NCI-H187 (cell line): ENCODE data around the gene ARVCF.

Experiments
- DNase-seq, 2 experiments: peaks; one replicate each; lab custom pipeline; 2025; lab: John Stamatoyannopoulos, UW

ARVCF gene

GRCh38 chr22:19986410-19987341 lies 29.9 kb downstream of the ARVCF start:
- DNase-seq, result peak in 1 of 2 experiments; percentile 21

GRCh38 chr22:19986011-19986409 lies 30.6 kb downstream of the ARVCF start:
- DNase-seq, result no peak

DNA sequence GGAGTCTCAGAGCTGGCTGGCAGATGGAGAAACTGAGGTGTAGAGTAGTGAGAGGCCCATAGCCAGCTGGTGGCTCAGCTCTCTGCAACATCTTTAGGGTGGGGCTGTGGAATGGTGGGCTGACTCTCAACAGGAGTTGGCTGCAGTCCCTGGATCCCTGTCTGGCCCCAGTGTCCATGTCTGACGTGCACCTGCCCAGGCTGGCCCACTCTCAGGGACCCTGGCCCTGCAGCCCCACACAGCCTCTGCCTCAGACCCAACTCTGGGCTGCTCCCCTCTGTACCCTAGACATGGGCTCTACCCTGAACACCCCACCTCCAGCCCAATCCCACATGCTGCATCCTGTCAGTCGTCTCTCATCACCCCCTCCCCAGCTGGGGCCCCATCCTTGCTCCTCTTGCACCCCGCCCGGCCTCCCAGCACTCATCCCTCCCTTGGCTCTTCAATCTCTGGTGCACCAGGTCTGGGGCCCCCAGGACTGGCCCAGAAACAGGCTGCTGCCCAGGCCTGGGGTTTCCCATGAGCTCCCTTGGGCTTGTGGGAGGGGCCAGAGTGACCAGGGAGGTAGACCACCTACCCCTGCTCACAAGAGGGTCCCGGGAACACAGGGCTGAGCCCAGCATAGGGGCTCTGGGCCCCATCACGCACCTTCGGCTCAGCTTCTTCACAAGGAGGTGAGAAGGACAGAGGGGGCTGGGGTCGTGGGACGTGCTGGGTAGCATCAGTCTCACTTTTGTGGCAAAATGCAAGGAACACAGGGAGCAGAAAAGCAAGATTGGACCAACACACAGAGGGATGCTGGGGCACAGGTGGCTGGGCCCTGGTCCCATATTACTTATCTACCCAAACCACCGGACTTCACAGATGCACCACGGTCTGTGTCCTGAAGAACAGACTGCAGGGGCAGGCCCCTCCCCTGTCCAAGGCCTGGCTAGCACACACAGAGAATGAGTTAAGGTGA lies 31.5 kb downstream of the ARVCF start:
- DNase-seq, result no peak

DNA sequence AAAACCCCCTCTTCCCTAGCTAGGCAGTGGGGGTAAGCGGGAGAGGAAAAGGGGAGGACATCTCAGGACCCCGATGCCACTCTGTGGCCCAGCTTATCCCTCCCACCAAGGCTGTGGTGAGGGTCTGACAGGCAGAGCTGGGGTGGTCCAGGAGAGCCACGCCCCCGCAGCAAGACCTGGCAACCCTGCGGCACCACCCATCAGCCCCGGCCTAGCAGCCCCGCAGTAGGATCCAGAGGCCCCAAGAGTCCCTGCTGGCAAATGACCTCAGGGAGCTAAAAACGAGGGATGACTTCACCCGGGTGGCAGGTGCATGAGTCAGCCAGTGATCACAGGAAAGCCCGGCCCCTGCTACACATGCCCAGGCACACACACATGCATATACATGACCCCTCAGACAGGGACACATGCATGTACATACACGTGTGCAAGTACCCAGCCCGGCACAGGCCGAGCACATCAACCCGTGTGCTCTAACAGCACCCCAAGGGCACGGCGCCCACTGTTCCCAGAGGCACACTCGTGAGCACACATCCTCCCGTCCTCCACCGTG lies 32.3 kb downstream of the ARVCF start:
- DNase-seq, result no peak

DNA sequence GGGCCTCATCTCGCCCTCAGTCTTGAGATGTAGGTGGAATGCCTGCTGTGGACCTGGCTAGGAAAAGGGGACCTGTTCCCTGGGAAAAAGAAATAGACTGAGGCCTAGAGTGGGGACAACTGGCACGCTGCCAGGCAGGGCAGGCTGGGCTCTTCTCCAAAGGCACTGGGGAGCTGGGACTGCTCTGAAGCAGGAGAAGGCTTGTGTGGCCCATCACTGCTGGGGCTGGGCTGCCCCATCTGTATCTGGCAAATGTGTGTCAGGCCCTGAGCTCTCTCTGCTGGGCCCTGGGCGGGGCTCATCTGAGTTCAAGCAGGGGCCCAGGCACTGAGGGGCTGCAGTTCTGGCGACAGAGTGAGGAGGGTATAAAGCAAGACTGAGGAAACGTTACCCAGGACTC lies 32.9 kb downstream of the ARVCF start:
- DNase-seq, result no peak

- DNase-seq, result no peak
Observed at GRCh38 chr22:19982991-19983578, 33.5 kb downstream of the ARVCF start.

DNA sequence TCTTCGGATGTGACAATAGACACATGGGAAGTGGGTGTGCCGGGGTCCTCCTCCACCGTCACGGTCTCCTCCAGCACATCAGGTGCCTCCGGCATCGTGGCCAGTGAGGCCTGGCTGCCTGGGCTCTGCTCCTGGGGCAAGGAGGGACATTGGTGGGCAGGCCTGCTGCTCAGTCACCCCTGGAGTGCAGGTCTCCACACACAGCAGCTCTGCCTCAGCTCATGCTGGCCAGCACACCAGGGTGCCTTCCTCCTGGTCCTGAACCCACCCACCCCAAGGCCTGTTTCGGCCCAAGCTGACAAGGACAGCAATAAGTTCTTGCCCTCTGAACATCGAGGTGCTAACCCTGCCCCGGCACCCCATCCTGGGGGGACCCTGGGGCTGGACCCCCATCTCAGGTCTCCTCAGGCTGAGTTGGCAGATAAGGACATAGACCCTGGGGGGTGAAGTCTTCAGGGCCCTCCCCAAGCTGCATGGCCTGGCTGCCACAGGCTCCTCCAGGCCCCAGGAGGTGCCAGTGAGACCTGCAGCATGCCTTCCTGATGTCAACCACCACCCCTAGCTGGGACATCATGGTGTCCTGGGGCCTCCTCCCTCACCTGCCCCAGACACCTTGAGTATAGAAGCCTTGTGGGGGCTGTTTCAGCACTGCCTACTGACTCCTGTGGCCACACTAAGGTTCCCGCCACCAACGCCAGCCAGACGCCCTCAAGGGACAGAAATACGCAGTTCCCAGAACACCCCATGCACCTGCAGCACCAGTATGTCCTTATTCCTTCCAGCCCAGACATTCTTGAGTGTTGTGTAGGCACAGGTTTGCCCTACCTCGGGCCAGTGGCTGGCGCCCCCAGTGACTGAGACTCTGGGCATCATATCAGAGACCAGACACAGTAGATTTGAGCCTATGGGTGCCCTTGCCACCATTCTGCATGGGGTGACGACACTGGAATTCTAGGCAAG lies 34.4 kb downstream of the ARVCF start:
- no peak for DNase-seq

- no peak for DNase-seq
Observed at GRCh38 chr22:19981171-19981960, 35.3 kb downstream of the ARVCF start.

- DNase-seq, result no peak
Observed at GRCh38 chr22:19980766-19981165, 35.9 kb downstream of the ARVCF start.

DNA sequence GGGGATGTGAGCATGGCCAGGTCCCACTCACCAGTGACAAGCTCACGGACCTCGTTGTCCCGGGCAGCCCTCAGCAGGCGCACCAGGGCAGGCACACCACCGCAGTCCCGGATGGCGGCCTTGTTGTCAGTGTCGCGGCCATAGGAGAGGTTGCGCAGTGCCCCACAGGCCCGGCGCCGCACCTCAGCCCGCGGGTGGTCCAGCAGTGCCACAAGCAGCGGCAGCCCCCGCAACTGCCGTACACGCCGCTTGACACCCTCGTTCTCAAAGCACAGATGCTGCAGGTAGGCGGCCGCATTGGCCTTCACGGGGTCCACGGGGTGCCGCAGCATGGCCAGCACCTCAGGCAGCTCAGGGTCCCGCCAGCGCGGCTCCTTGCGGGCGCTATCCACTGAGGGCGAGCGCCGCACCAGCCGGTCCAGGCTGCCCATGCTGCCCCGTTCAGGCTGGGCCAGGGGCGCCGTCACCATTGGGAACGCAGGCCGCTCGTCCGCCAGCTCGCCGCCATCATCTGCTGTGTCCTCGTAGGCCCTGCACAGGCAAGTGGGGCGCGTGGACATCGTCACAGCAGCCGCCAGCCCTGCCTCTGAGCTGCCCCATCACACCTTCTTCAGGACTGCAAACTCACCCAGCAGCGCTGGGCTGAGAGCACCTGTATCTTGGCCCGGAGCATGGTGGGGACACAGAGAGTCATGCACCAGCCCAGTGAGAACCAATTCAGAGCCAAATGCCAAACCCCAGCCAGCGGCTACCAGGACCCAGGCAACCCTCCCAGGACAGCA lies 36.7 kb downstream of the ARVCF start:
- DNase-seq, result no peak

GRCh38 chr22:19978748-19979147 lies 37.9 kb downstream of the ARVCF start:
- no peak for DNase-seq

- no peak for DNase-seq
Observed at GRCh38 chr22:19977296-19978243, 39.1 kb downstream of the ARVCF start.

- DNase-seq, result no peak
Observed at GRCh38 chr22:19976671-19977070, 40.0 kb downstream of the ARVCF start.

GRCh38 chr22:19975707-19976035 lies 41.0 kb downstream of the ARVCF start:
- DNase-seq, result no peak

DNA sequence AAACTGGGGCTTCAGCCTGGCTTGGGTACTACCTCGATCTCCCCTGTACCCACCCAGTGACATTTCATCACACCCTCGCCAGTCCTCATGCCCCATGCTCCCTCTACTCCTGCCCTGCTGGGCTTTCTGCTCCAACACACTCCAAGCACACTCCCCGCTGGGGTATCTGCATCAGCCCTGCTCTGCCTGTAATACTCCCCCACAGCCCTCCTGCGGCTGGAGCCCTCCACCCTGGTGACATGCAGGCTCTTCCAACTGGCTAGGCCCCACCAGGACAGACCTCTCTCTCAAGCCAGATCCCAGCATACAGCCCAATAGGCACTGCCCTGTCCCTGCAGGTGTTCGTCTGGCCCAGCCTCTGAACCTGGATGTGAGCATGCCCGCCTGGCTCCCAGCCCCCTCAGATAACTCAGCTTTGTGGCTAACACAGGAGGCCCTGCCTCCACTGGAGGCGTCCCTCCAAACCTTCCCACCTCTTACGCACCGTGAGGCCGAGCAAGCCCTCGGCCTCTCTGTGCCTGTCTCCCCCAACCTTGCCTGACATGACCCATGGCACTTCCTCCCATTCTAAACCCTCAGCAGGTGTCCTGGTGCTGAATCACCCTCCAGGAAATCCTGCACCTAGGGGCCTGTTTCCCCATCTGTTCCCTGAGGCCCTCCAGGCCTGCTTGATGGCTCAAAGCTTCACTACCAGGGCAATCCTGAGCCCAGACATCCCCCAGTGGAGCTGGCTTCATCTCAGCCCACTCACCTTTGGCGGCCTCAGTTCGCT lies 41.5 kb downstream of the ARVCF start:
- DNase-seq, result peak in 1 of 2 experiments; percentile 66

DNA sequence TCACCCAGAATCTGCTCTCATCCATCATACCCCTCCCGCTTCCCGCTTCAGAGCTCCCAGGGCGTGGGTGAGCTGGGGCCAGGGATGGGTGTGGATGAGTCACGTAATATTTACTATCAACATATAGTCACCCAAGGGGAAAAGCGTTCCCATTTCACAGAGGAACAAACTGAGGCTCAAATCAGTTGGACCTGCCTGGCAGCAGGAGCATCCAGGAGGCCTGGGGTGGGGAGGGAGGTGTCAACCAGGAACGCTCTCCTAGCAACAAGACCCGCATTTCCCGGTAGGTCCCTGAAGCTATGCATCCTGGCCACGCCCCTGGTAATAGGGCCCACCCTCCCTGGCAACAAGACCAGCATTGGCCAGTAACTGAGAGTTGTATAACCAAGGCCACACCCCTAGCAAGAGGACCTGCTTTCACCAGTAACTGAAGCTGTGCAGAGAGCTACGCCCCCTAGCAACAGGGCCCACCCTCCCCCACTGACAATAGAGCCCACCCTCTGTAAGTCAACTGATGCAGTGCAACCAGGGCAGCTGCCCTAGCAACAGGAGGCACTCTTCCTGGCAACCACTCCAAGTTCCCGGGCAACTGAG lies 42.3 kb downstream of the ARVCF start:
- peak; percentile 66 to 78 for DNase-seq
